ENCODE results near the gene RNF31.

RNF31 gene

DNA sequence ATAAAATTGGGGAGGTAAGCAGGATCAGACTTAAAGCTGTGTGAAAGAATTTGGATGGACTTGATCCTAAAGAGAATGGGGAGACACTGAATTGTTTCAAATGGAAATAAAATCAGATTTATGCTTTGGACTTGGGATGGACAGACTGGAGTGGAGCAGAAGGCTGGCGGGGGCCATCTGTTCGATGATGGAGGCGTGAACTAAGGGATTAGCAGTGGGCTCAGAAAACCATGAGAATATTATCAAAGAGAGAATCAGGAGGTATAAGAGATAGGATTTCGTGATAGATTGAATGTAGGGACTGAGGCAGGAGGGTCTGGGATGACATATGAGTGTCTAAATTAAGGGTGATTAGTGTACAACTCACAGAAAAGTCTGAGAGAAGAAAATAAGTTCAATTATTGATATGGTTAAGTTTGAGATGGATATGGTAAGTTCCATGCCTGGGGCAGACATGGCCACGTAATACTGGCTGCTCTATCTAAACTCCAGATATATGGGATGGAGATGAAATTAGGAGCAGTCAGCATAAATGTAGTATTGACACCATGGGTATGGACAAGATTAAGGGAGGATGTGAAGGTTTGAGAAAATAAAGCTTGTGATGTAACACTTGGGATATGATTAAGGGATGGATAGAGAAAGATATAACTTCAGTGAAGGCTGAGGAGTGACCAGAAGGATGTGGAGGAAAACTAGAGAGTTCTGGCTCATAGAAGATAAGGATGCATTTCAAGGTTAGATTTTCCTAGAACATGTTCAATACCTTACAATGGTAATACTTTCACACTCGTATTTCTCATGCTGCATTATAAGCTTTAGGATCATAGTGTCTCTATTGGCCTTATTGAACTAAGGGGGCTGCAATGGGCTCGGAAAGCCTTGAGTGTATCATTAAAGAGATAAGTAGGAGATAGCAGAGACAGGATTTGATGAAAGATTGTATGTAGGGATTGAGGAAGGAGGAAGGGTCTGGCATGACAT, 57.2 kb downstream of the RNF31 start:
- no peak for DNase-seq

DNA sequence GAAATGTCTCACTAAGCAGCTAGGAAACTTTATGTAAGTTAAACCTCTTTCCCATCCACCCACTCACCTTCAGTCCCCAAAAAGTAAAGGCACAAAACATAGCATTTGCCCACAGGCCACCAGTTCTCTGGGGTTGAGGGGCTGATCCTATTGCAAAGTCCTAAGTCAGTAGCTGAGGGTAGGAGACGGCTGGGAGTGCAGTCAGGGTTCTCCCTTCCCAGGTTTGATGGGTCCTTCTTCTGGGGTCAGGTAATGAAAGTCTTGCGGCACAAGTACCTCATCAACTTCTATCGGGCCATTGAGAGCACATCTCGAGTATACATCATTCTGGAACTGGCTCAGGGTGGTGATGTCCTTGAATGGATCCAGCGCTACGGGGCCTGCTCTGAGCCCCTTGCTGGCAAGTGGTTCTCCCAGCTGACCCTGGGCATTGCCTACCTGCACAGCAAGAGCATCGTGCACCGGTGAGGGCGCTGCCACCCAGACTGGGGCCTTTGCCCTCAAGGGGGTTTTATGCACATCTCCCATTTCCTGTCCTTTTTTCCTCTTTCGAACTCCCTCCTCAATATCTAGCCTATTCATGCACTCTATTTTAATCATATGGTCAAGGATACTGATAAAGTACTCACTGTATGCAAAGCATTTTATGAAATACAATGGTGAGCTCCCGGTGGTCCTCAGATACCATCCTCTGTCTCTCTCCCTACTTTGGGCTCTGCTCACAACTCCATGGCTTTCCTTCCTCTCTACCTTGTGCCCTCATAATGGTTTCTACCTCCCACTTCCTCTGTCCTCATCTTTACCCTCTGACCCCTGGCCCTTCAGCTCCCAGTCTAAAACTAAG, 59.2 kb downstream of the RNF31 start:
- DNase-seq, result no peak

DNA sequence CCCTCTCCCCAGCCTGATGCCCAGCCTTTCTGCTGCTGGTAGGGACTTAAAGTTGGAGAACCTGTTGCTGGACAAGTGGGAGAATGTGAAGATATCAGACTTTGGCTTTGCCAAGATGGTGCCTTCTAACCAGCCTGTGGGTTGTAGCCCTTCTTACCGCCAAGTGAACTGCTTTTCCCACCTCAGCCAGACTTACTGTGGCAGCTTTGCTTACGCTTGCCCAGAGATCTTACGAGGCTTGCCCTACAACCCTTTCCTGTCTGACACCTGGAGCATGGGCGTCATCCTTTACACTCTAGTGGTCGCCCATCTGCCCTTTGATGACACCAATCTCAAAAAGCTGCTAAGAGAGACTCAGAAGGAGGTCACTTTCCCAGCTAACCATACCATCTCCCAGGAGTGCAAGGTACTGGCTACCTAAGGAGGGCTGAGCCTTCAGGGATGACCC, 59.8 kb downstream of the RNF31 start:
- DNase-seq, result no peak

DNA sequence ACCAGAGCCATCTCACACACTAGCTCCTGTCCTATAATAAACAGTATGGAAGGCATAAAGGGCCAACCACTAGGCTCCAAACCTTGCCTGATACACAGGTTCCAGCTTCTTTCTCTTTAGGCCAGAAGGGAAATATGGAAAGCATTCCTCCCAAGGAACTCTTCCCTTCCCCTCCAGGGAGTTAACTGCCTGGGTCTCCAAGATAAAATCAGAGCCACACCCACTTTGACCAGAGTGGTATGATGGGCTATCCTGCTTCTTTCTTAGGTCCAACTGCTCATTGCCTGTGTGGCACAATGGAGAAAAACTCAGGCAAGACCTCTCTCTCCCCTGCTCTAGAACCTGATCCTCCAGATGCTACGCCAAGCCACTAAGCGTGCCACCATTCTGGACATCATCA, 60.3 kb downstream of the RNF31 start:
- DNase-seq, result no peak

Measured in activated CD4-positive, alpha-beta T cell treated with anti-CD3 and anti-CD28 coated beads for 4 hours (primary cell).